Inferior parietal cortex (tissue), 1 donor: ENCODE measurements around the gene TYW1.
"Not testable (repeated sequence)": the region's sequence is repeated elsewhere in the genome, so short reads cannot be mapped to it uniquely, and the experiment has no call there.

ENCODE experiments used
- DNase-seq: peaks from one replicate; pipeline ENCODE4 v3.0.0-alpha.2; 2016; ENCODE audit errors: extremely low spot score

Gene TYW1

GRCh38 chr7:66996444-66997191, at the start of gene TYW1:
TSS of gene TYW1 (plus strand) at chr7:66996833. CDS start at chr7:66996979, 146 bp downstream.
- DNase-seq: peak; percentile 98

- no peak for DNase-seq
These were observed 48.0 kb upstream of the TYW1 start for GRCh38 chr7:66948480-66949109.

- DNase-seq: no peak
These were observed 46.3 kb upstream of the TYW1 start for GRCh38 chr7:66950311-66950710.

GRCh38 chr7:66950763-66951162, 45.9 kb upstream of the TYW1 start:
- DNase-seq: peak; percentile 68

GRCh38 chr7:66952343-66953043, 44.1 kb upstream of the TYW1 start:
- no peak for DNase-seq

GRCh38 chr7:66953044-66953427, 43.6 kb upstream of the TYW1 start:
- DNase-seq: no peak

GRCh38 chr7:66957595-66958290, 38.9 kb upstream of the TYW1 start:
- no peak for DNase-seq

GRCh38 chr7:66958538-66959350, 37.9 kb upstream of the TYW1 start:
- no peak for DNase-seq

GRCh38 chr7:66960192-66960591, 36.4 kb upstream of the TYW1 start:
- no peak for DNase-seq

GRCh38 chr7:66961096-66961495, 35.5 kb upstream of the TYW1 start:
- DNase-seq: no peak

- no peak for DNase-seq
These were observed 32.2 kb upstream of the TYW1 start for GRCh38 chr7:66964411-66964810.

GRCh38 chr7:66967029-66967428, 29.6 kb upstream of the TYW1 start:
- DNase-seq: no peak

GRCh38 chr7:66969001-66969400, 27.6 kb upstream of the TYW1 start:
- DNase-seq: not testable (repeated sequence)

- no peak for DNase-seq
These were observed 26.3 kb upstream of the TYW1 start for GRCh38 chr7:66970310-66970709.

- DNase-seq: no peak
These were observed 21.5 kb upstream of the TYW1 start for GRCh38 chr7:66974986-66975590.

- DNase-seq: not testable (repeated sequence)
These were observed 18.3 kb upstream of the TYW1 start for GRCh38 chr7:66978312-66978711.

- not testable (repeated sequence) for DNase-seq
These were observed 17.6 kb upstream of the TYW1 start for GRCh38 chr7:66979013-66979412.

GRCh38 chr7:66980336-66980735, 16.3 kb upstream of the TYW1 start:
- DNase-seq: not testable (repeated sequence)

- not testable (repeated sequence) for DNase-seq
These were observed 7.1 kb upstream of the TYW1 start for GRCh38 chr7:66989552-66989951.

GRCh38 chr7:66994051-66994450, 2.6 kb upstream of the TYW1 start:
- DNase-seq: not testable (repeated sequence)

- peak; percentile 47 for DNase-seq
These were observed 2.0 kb upstream of the TYW1 start for GRCh38 chr7:66994691-66995049.
